Fibroblast of gingiva (primary cell): Measurements from ENCODE around the gene NDUFV3.
A peak's percentile ranks its signal among the peaks of the same experiment; 100 is the strongest.
"Not testable (repeated sequence)": the region's sequence is repeated elsewhere in the genome, so short reads cannot be mapped to it uniquely, and the experiment has no call there.

Experiments used
- DNase-seq: peaks from one replicate; pipeline ENCODE4 v3.0.0-alpha.2; 2011; ENCODE audit warnings: low read depth

NDUFV3 gene

DNA sequence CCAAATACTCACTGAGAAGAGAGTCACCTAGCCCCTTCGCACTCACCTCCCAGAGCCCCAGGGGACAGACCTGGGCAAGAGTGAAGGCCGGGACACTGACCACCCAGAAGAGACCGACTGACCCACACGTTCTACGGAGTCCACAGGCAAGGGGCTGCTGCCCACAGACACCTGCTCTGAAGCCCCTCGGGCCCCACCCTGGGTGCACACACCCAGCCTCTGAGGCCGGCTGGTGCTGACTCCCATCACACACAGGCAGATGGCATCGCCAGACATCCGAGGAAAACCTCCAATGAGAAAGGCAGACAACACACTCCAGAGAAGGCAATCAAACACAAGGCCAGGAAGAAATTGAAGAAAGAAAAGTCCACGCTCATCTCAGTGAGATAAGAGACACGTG lies 35.9 kb upstream of the NDUFV3 start:
- no peak for DNase-seq

DNA sequence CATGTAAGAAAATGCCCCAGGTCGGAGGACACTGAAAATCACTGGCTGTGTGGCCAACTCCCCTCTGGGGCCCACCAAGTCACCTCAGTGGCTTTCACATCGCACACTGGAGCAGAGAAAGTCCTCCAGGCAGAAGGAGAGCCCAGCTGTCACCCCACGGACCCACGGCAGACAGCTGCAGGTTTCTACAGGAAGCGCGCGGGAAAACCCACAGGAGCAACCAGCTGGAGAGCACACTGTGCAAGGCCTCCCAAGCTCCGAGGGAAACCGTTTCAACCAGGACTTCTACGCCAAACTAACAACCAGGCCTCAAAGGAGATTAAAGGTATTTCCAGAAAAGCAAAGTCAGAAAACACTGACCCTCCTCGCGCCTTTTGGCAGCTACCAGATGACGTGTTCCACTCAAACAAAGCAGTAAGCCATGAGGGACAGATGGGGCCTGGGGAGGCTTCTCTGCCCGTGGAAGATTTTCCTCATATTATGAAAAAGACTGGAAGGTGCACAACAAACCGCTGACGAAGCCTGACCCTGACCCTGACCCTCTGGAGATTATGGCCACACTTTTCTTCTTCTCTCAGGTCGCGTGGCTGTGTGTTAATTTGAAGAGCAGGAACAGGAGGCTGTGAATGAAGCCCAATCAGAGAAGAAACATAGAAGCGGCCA lies 34.8 kb upstream of the NDUFV3 start:
- DNase-seq = no peak

DNA sequence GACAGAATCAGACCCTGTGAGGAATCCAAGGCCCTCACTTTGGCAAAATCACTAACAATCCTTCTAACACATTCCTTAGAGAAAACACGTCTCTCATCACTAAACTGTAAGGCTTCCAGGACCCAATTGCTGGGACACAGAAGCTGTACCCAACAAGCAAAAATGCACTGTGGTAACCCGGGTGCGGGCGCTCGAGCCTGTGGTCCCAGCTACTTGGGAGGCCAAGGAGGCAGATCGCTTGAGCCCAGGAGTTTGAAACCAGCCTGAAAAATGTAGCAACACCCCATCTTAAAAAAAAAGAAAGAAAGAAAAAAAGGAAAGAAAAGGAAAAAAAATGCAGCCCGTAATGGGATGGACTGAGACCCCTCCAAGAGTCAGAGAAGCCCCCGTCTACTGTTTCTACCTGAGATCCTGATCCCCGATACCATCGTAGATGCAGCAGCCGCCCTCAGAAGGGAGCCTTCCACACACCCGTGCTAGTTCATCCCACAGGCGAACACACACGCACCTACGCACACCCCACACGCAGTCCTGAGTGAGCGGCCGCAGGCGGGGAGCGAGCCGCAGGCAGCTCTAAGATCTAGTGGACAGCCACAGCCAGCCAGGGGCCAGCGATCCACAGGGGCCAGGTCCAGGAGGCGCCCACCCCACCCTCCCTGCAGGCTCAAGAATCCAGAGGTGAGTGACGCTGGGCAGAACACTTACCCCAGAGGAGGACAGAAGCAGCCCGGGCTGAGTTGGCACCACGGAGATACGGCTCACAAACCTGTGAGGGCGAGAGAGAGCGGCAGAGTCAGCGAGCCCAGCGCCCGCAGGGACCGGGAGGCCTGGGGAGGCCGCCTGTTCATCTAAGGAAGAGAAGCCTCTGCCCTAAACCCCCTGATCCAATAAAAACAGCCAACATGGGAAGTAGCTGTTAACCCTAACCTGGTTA lies 33.9 kb upstream of the NDUFV3 start:
- DNase-seq = no peak

DNA sequence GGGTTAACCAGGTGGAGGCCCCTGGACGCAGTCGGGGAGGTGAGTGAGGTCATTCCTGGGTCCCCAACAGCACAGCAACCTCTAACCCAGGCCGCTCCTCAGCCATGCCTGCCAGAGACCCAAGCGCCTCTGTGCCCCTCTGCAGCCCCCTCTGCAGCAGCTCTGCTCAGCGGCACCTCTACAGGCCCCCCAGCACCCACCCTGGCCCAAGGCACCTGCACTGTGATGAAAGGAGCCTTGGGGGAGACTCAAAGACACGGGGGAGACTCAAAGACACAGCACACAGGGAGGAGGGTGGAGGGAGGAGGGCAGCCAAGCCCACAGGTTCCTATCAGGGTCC lies 33.2 kb upstream of the NDUFV3 start:
- no peak for DNase-seq

DNA sequence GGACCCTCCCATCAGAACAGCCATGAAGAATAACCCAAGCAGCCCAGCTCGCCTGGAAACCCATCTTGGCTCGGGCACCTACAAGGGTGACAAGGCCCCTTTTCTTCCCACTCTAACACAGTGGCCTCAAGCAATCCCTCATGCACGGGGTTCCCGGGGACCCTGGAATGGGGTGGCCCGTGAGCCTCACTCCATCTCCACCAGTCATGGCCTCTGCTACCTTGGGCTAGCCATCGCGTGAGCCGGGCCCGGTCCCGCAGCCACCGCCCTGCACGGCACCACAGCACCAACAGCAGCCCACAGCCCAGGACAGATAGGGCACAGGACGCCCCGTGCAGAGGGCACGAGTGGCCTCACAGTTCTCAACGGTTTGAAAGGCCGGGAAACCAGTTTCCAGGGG lies 32.8 kb upstream of the NDUFV3 start:
- no peak for DNase-seq

DNA sequence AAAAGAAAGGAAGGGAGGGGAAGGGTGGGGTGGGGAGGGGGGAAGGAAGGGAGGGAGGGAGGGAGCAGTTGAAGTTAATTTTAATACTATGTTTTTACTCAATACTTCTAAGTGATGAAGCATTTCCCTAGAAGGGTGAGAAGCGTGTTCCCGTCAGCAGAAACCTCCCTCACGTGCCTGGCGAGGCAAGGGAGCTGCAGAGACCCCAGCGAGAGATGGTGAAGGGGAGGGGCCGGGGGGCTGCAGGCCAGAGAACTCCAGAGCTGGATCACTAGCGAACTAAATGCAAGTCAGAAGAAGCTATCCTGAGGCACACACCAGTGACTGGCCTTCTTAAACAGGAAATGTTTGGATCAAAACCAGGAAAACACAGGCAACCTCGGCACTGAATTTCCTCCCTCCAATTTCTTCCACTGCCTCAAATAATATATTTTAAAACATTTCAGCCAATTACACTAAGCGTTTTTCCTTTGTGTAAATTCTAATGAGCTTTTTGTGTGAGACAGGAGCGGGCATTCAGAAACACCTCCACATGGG lies 31.7 kb upstream of the NDUFV3 start:
- DNase-seq = no peak

DNA sequence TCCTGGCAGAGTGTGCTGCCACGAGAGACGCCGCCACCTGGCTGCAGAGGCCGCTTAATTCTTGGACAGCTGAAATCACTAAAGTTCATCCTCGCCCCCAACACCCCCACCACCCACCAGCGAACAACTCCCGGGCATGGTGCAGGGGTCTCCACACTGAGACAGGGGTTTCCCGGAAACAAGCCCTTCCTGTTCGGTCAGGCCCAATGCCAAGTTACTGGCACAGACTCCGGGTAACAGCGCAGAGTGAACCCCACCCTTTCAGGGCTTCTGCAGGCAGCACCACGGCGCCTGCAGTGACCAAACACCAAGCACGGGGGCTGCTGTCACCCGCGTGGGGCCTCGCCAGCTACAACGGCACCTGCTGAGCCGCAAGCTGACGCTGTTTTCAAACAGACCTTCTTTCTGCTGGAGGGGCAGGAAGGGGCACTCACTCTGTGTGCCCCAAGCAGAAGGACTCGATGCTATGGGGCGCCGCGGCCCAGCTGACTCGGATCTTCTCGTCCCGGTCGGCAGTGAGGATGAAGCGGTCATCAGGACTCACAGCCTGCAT lies 31.2 kb upstream of the NDUFV3 start:
- no peak for DNase-seq

DNA sequence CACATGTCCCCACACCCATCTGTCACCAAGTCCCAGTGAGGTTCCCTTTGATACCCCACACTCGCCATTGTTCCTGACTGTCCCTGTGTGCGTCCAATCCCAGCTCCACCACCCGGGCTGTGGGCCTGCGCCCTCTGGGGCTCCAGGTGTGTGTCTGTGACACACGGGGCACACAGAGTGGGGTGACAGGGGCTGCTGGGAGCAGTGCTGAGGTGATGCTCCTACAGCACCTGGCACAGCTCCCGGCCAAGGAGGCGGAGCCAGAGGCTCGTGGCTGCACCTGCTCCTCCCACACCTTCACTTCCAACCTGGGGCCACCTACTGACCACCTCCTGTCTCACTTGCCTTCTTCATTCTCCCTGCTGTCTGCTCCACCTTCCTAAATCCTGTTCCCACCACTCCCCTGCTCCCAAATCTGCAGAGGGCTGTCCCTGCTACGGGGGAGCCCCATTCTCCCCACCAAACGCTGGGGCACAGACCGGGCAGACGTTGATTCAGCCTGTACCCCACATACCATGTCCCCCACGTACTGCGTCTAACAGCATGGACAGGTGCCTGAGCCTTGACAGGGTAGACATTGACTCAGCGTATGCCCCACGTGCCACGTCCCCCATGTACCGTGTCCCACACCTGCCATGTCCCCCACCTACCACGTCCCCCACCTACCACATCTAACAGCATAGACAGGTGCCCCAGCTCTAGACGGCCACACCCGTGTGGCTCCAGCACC lies 30.2 kb upstream of the NDUFV3 start:
- no peak for DNase-seq

DNA sequence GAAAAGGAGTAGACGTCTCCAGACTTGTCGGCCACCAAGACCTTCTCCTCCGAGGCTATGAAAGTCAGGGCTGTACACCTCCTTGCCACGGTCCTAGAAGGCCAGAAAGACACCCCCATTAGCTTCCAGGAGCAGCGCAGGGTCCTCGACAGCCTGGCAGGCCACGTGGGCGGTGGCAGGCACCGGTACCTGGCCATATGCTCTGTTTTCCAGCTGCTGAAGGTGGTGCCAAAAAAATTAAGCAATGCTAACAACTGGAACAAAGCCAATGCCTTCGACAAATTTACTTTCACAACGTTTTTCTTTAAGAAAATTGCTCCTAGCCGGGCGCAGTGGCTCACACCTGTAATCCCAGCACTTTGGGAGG lies 29.6 kb upstream of the NDUFV3 start:
- no peak for DNase-seq

DNA sequence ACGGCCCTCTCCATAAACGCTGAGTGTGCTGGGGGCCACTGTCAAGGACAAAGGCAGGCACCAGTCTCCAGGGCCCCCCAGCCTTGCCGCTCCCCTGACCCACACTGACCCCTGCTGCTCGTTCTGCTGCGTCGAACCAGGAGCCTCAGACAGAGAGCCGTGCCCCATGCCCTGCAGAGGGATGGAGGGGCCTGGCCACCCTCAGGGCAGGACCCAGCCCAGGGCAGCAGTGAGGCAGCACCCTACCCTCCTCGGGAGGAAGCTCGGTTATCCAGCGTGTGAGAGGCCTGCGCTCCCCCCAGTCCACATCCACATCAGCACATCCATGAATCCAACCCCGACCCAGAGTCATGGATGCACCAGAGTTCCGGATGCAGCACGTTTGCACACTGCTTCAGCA lies 28.8 kb upstream of the NDUFV3 start:
- DNase-seq = no peak

DNA sequence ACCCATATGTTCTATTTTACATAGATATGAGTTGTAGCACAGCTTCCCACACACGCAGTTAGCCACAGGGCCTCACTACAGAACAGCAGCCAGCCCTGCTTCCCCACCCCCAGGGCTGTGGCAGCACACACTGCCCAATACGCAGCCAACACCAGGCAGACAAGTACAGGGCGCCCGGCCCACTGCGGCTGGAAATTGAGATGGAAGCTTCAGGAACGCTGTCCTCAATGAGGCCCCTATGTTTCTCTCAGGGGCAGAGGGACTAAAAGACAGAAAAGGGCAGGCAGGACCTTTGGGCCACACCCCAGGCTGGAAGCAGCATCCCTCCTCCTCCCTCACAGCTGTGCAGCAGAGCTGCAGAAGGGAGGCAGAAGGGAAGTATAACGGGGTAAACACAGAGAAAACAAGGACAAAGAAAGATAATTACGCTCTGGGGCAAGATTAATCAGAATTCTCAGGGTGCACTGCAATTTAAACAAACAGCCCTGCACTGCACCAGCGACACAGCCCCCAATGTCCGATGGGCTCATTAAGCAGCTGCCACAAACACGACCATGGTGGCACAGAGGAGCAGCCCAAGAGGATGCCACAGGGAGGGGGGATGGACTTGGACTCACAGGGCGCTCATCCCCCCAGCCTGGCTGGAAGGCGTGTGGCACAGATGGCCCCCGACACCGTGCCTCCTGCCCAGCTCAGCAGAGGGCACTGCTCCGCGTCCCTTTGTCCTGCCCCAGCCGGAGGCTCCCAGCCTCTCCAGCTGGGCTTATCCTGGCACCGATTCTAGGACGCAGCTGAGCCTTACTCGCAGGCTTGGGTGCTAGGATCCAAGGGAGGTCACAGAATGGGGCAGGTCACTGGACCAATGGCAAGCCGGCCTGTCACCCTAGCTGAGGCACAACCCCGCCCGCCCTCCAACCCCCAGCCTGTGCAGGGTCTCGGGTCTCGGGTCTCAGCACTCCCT lies 28.0 kb upstream of the NDUFV3 start:
- DNase-seq = peak; percentile 14

DNA sequence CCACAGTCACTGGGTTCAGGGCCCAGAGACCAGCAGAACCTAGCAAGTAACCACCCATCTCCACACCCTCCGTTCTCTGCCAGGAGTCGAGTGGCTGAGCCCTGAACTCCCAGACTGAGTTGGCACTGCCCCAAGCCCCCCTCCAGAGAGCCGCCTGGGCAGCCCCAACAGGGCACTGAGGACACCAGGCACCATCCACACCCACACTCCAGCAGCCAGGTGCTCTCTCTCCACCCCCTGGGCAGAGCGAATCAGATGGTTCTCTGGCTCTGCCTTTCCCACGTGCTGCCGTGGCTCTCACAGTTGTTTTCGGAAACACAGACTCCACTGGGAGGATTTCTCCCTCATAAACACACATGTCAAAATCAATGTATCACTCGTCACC lies 27.3 kb upstream of the NDUFV3 start:
- peak; percentile 16 for DNase-seq

DNA sequence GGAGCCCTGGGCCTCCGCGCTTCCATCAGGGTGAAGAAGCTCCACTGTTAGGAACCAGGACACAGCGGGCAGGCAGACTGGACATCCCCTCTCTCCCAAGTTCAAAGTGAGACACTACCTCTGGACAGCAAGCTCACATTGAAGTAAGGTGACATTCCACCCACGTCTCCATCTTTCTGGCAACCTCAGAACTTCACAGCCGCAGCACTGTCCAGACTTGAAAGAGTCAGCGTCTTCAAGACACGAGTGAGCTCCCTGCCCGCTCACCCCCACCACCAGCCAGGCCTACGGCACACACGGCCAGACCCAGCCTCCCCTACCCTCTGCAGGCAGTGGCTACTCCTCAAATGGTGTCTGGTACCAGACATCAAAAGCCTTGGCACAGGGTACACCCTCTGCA lies 24.9 kb upstream of the NDUFV3 start:
- no peak for DNase-seq

DNA sequence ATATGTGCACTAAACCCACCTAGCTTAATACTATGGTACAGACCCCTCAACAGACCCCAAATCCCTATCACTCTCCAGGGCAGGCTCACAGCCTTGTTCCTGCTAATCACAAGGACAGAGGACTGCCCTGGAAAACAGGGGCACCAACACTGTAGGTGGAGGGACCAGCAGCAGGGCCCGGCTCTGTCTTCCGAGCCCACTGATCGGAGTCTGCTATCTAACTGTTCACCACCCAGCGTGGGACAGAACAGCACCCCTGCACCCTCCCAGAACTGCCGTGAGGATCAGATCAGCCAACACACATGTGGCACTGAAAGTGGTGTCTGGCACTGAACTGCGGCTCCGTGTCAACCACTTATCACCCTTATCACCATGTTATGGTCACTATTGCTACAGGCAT lies 20.0 kb upstream of the NDUFV3 start:
- DNase-seq = no peak

DNA sequence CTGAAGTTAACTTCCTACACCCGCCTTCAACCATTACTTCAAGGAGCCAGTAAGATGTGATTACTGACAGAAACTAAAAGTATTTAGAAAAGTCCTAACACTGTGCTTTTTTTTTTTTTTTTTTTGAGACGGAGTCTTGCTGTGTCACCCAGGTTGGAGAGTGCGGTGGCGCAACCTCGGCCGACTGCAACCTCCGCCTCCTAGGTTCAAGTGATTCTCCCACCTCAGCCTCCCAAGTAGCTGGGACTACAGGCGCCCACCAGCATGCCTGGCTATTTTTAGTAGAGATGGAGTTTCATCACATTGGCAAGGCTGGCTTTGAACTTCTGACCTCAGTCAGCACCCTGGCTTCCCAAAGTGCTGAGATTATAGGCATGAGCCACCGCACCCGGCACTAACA lies 17.3 kb upstream of the NDUFV3 start:
- DNase-seq = not testable (repeated sequence)

DNA sequence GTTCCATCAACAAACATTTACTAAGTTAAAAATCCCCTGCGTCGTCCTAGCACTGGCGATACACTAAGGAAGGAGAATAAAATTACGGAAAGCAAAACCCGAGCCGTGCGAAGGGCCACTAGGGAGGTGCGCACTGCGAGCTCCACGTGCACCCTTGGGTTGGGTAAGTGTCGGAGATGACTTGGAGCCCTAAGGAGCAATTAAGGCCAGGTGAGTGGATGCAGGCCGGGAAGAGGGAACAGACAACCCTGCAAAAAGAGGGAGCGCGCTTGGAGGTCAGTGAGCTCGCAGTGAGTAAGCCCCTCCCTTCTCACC lies 14.5 kb upstream of the NDUFV3 start:
- no peak for DNase-seq

DNA sequence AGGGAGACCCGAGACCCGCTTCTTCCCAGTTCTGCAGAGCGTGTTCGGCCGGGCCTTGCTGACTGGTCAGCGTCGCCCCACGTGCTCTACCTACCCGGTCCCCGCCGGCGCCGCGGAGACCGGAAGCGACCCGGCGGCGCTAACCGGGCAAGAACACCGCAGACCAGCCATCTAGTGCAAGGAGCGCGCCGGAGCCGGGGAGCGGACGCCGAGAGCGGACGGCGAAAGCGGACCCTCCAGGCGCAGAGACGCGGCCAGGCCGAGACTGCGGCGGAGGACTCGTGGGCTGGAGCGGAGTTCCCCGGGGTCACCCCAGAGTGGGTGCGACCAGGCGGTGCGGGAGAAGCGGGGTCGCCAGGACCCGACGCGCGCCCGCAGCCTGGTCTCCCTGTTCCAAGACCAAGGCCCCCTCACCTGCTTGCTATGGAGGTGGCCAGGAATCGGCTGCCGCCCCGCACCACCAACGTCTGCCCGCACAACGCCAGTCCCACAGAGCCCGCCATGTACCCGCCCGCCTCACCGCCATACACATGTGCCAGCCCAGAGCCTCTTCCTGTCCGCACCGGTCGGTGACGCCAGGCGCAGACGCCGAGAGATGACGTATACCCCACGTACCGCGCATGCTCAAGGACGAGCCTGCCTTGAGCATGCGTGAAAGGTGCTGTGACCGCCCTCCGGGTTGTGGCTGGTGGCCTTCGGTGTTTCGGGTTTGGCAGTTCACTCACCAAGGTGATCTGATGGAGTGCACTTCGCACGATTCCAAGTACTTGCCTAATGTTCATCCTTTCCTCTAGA lies 13.9 kb upstream of the NDUFV3 start, which contains the start of gene WDR4:
Gene WDR4, minus strand, starts transcription at position 547 of the 795 bp plus-strand sequence. Its CDS starts 44 bp downstream, at position 503.
- peak; percentile 95 for DNase-seq

DNA sequence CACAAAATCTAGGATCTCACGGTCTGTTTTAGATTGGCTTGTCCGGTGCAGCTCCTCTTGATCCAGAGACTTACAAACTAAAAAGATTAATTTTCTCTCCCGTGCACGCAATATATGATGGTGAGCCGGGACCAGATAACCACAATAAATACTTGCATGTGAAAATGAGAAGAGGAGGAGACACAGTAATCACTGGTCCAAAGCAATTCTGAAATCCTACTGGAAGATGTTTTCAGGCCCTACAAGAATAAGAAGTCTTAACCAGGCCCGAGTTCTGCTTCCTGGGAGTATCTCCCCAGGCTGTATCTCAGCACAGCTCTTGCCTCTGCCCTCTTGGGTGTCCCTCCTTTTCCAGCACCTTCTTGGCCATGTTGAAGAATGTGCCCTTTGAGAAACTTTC lies 12.8 kb upstream of the NDUFV3 start:
- DNase-seq = no peak

DNA sequence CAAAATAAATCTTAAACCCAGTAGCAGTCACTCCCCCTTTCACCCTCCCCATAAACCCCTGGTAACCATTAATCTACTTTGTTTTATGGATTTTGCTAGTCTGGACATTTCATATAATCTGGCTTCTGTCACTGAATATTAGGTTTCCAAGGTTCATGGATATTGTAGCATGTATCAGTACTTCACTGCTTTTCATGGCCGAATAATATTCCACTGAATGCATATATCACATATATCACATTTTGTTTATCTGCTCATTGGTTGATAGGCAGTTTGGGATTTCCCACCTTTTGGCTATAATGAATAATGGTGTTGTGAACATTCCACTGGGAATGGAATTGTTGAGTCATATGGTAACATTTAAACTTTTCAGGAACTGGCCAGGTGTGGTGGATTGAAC lies 9.2 kb upstream of the NDUFV3 start:
- no peak for DNase-seq

DNA sequence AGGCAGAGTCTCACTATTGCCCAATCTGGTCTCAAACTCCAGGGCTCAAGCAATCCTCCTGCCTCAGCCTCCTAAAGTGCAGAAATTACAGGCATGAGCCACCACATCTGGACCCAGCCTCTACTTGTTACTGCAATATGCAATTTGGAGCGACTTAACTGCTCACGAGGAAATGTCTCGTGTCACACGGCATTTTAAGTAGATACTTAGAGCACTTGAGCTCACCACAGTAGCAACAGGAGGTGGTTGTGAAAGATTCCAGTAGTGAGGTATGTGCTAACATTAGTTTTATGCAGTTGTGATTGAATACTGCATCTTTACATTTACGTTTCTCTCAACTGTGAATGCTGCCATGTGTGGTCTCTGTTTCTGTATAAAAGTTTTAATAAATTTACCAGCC lies 5.8 kb upstream of the NDUFV3 start:
- DNase-seq = no peak

DNA sequence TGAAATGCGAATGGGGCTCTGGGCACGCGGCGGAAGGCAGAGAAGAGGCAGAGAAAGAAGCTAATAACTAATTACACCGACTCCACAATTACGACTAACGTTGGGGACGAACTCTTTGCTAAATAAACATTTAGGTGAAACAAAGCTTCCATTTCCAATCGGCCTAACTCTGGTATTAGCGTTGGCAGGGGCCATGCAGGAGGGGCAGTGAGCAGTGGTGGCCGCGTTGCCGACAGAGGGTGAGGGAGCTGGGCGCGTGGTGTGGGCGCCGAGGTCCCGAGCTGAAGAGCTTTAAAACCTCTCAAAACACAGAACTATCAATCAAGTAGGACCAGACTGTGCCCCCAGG lies 553 bp upstream of the NDUFV3 start:
- DNase-seq = no peak
